Measurements from ENCODE around the gene ZBTB33.

- TF ChIP-seq EZH2 (IDR thresholded peaks at IDR 0.05; ENCODE audit: borderline replicate concordance, insufficient read depth, low read length, poor library complexity, severe bottlenecking) (no peak), POLR2AphosphoS5 (IDR thresholded peaks at IDR 0.05) (no peak), CTCF (IDR thresholded peaks at IDR 0.05; ENCODE audit: poor library complexity, severe bottlenecking) (no peak), MXI1 (conservative IDR thresholded peaks at IDR 0.05; ENCODE audit: poor library complexity, severe bottlenecking) (no peak), EP300 (conservative IDR thresholded peaks at IDR 0.05; ENCODE audit: poor library complexity, severe bottlenecking) (no peak), REST (IDR thresholded peaks at IDR 0.05; ENCODE audit: borderline replicate concordance) (no peak), TAF1 (IDR thresholded peaks at IDR 0.05; ENCODE audit: low read depth) (no peak), RAD21 (conservative IDR thresholded peaks at IDR 0.05) (no peak), SMC3 (conservative IDR thresholded peaks at IDR 0.05; ENCODE audit: poor library complexity) (no peak)
Measured at GRCh38 chrX:120242813-120243212, 7.8 kb upstream of the ZBTB33 start.
